ENCODE measurements around the gene COMTD1. TPM values are rescaled to one million over a fixed set of nuclear protein-coding genes. Genes with fewer than 3 reads are reported as not detected.

The COMTD1 gene
- polyA plus RNA-seq, 1 donor (not counting 4 experiments of a cell fraction or from before 2014, with no cell fraction given) = 6.2 TPM

GRCh38 chr10:75254739-75255138 lies 19.0 kb upstream of the COMTD1 start:
- H3K9ac ChIP-seq (ENCODE audit: control insufficient read depth, extremely low read depth, insufficient read depth, low read length) = no peak overlapping the region
- no peaks in the 10 kb centered on the region for H4K20me1 ChIP-seq (ENCODE audit: control insufficient read depth, extremely low read depth, insufficient read depth, low read length)
- peaks cover 25% of the 10 kb centered on the region for H3K4me1 ChIP-seq (ENCODE audit: control insufficient read depth, extremely low read depth, insufficient read depth, low read length)
- no peaks in the 10 kb centered on the region for H3K27me3 ChIP-seq (ENCODE audit: control insufficient read depth, extremely low read depth, insufficient read depth, low read length)
- dilution Hi-C loops (cut with MboI; ENCODE audit: extremely low pct_ligation_motif_present, low sequenced_read_pairs) = no loop called here
- no peak overlapping the region for H2AFZ ChIP-seq (ENCODE audit: control insufficient read depth, low read length)
- H3K9me1 ChIP-seq (ENCODE audit: control insufficient read depth, extremely low read depth, insufficient read depth, low read length) = no peaks in the 10 kb centered on the region
- FAIRE-seq (no peak), DNase-seq (ENCODE audit: low read depth, low spot score) (no peak)
- TF ChIP-seq CTCF (optimal IDR thresholded peaks at IDR 0.05 in 1 of 3, IDR thresholded peaks at IDR 0.05 in 1 of 3, conservative IDR thresholded peaks at IDR 0.05 in 1 of 3; ENCODE audit: extremely low read depth in 1 of 3, insufficient read depth in 2 of 3, low read length in 3 of 3) = no peak
- TF ChIP-seq EZH2 (IDR thresholded peaks at IDR 0.05; ENCODE audit: low read length) = no peak
- no peaks in the 10 kb centered on the region for H3K36me3 ChIP-seq (ENCODE audit: control insufficient read depth in 2 of 2, extremely low read depth in 1 of 2, insufficient read depth in 2 of 2, low read length in 2 of 2)
- H3K4me3 ChIP-seq (ENCODE audit: control insufficient read depth in 2 of 3, extremely low read depth in 1 of 3, insufficient read depth in 2 of 3, low read depth in 1 of 3, low read length in 3 of 3) = no peak overlapping the region
- peaks cover 7% of the 10 kb centered on the region for H3K9me3 ChIP-seq (ENCODE audit: control insufficient read depth, low read depth, low read length)
- H3K79me2 ChIP-seq (ENCODE audit: control insufficient read depth, insufficient read depth, low read length) = no peaks in the 10 kb centered on the region
- no peak overlapping the region for H3K27ac ChIP-seq (ENCODE audit: control insufficient read depth, insufficient read depth, low read length)
- no peak overlapping the region for H3K4me2 ChIP-seq (ENCODE audit: control insufficient read depth, extremely low read depth, insufficient read depth, low read depth, low read length)

- FAIRE-seq (peak; percentile 81), DNase-seq (ENCODE audit: low read depth, low spot score) (no peak)
- dilution Hi-C loops (cut with MboI; ENCODE audit: extremely low pct_ligation_motif_present, low sequenced_read_pairs) = no loop called here
- no peaks in the 10 kb centered on the region for H3K9me1 ChIP-seq (ENCODE audit: control insufficient read depth, extremely low read depth, insufficient read depth, low read length)
- H2AFZ ChIP-seq (ENCODE audit: control insufficient read depth, low read length) = no peak overlapping the region
- H3K27ac ChIP-seq (ENCODE audit: control insufficient read depth, insufficient read depth, low read length) = no peak overlapping the region
- peaks cover 7% of the 10 kb centered on the region for H3K9me3 ChIP-seq (ENCODE audit: control insufficient read depth, low read depth, low read length)
- peaks cover 25% of the 10 kb centered on the region for H3K4me1 ChIP-seq (ENCODE audit: control insufficient read depth, extremely low read depth, insufficient read depth, low read length)
- H3K36me3 ChIP-seq (ENCODE audit: control insufficient read depth in 2 of 2, extremely low read depth in 1 of 2, insufficient read depth in 2 of 2, low read length in 2 of 2) = no peaks in the 10 kb centered on the region
- H3K9ac ChIP-seq (ENCODE audit: control insufficient read depth, extremely low read depth, insufficient read depth, low read length) = no peak overlapping the region
- H3K79me2 ChIP-seq (ENCODE audit: control insufficient read depth, insufficient read depth, low read length) = no peaks in the 10 kb centered on the region
- no peak for TF ChIP-seq EZH2 (IDR thresholded peaks at IDR 0.05; ENCODE audit: low read length)
- no peak for TF ChIP-seq CTCF (optimal IDR thresholded peaks at IDR 0.05 in 1 of 3, IDR thresholded peaks at IDR 0.05 in 1 of 3, conservative IDR thresholded peaks at IDR 0.05 in 1 of 3; ENCODE audit: extremely low read depth in 1 of 3, insufficient read depth in 2 of 3, low read length in 3 of 3)
- no peaks in the 10 kb centered on the region for H3K27me3 ChIP-seq (ENCODE audit: control insufficient read depth, extremely low read depth, insufficient read depth, low read length)
- H4K20me1 ChIP-seq (ENCODE audit: control insufficient read depth, extremely low read depth, insufficient read depth, low read length) = no peaks in the 10 kb centered on the region
- H3K4me3 ChIP-seq (ENCODE audit: control insufficient read depth in 2 of 3, extremely low read depth in 1 of 3, insufficient read depth in 2 of 3, low read depth in 1 of 3, low read length in 3 of 3) = no peak overlapping the region
- no peak overlapping the region for H3K4me2 ChIP-seq (ENCODE audit: control insufficient read depth, extremely low read depth, insufficient read depth, low read depth, low read length)
Measured at GRCh38 chr10:75253281-75254220, 17.8 kb upstream of the COMTD1 start.
